ENCODE data around the gene FAN1.

FAN1 gene

GRCh38 chr15:30958219-30958618 lies 54.5 kb downstream of the FAN1 start:
- no peak for DNase-seq (ENCODE audit: extremely low spot score)
- ChIA-PET POLR2A (no interaction called here), CTCF (interaction anchor here (1.7 kb wide), 1 partner anchor 10 kb away, joined by 6 read pairs; no protein-coding TSS in a partner anchor)
- TF ChIP-seq CTCF (IDR thresholded peaks at IDR 0.05; ENCODE audit: control extremely low read depth, extremely low read depth, low read depth, missing control alignments) = no peak

DNA sequence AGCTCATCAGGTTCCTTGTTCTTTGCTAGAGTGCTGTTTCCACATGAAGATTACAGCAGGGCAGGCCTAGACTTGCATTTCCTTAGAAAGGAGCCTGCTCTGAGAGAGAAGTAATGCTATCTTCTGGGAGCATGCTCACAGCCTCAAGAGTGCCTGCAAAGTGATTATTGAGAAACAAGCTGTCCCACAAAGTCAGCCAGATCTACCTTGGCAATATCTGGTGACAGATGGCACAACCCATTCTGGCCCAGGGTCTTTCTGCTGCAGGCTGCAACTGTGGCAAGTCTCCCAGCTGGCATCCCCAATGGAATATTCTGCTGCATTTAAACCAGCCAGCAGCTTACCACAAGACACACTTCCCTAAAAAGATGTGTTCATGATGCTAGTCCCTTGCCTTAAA lies 58.4 kb downstream of the FAN1 start:
- no peak for DNase-seq (ENCODE audit: extremely low spot score)
- TF ChIP-seq CTCF (IDR thresholded peaks at IDR 0.05; ENCODE audit: control extremely low read depth, extremely low read depth, low read depth, missing control alignments) = no peak
- ChIA-PET POLR2A (no interaction called here), CTCF (interaction anchor here (0.8 to 1.5 kb wide), 2 partner anchors 10 to 167 kb away, joined by 3 to 7 read pairs; no protein-coding TSS in a partner anchor)

- TF ChIP-seq CTCF (IDR thresholded peaks at IDR 0.05; ENCODE audit: control extremely low read depth, extremely low read depth, low read depth, missing control alignments) = no peak
- ChIA-PET POLR2A (interaction anchor here (0.6 kb wide), 1 partner anchor 26 kb away, joined by 4 read pairs; no protein-coding TSS in a partner anchor), CTCF (interaction anchor here (0.8 to 2.2 kb wide), 4 partner anchors 11 to 50 kb away, joined by 3 to 8 read pairs (median 5); no protein-coding TSS in a partner anchor)
- DNase-seq (ENCODE audit: extremely low spot score) = no peak
These were observed 58.9 kb downstream of the FAN1 start for GRCh38 chr15:30962659-30963058.

DNA sequence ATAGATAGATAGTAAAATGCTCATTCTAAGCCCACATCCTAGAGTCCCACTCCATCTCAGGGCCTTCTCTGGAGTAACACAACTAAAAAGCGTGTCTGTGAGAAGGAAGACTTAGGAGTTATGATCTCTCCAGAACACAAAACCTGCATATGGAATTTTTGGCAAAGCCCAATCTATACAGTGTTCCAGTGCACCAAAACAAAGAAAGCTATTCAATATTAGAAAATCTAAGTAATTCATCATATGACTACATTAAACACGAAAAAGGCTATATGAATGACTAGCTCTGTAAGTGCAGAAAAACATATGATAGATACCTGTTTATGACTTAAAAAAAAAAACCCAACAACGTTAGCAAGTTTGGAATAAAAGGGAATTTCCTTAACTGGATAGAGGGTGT lies 60.0 kb downstream of the FAN1 start:
- ChIA-PET POLR2A (no interaction called here), CTCF (interaction anchor here (0.7 to 2.2 kb wide), 6 partner anchors 10 to 425 kb away, joined by 3 to 8 read pairs (median 4); no protein-coding TSS in a partner anchor)
- no peak for DNase-seq (ENCODE audit: extremely low spot score)
- TF ChIP-seq CTCF (IDR thresholded peaks at IDR 0.05; ENCODE audit: control extremely low read depth, extremely low read depth, low read depth, missing control alignments) = no peak

GRCh38 chr15:30969724-30970123 lies 66.0 kb downstream of the FAN1 start:
- CTCF ChIA-PET = interaction anchor here (0.8 to 2.6 kb wide), 6 partner anchors 8 to 159 kb away, joined by 3 to 8 read pairs (median 5); no protein-coding TSS in a partner anchor
- DNase-seq (ENCODE audit: extremely low spot score) = no peak
- no peak for TF ChIP-seq CTCF (IDR thresholded peaks at IDR 0.05; ENCODE audit: control extremely low read depth, extremely low read depth, low read depth, missing control alignments)

GRCh38 chr15:30973379-30973778 lies 69.7 kb downstream of the FAN1 start:
- ChIA-PET POLR2A (no interaction called here), CTCF (interaction anchor here (1.2 to 2.2 kb wide), 4 partner anchors 8 to 22 kb away, joined by 3 to 8 read pairs (median 5); no protein-coding TSS in a partner anchor)
- DNase-seq (ENCODE audit: extremely low spot score) = no peak
- no peak for TF ChIP-seq CTCF (IDR thresholded peaks at IDR 0.05; ENCODE audit: control extremely low read depth, extremely low read depth, low read depth, missing control alignments)

More at GRCh38 chr15:30969724-30970123, 66.0 kb downstream of the FAN1 start:
- POLR2A ChIA-PET = no interaction called here
